ENCODE measurements around the gene UBC.
A peak's percentile ranks its signal among the peaks of the same experiment; 100 is the strongest.

UBC gene

GRCh38 chr12:124865728-124866127, 48.7 kb downstream of the UBC start:
- DNase-seq (ENCODE audit: insufficient read length) (no peak), FAIRE-seq (no peak)
- TF ChIP-seq TAF1 (IDR thresholded peaks at IDR 0.05; ENCODE audit: borderline replicate concordance, low read depth, low read length) (no peak), POLR2AphosphoS5 (IDR thresholded peaks at IDR 0.05; ENCODE audit: low read depth, low read length) (no peak)

GRCh38 chr12:124864326-124864752, 50.1 kb downstream of the UBC start:
- TF ChIP-seq POLR2A (IDR thresholded peaks at IDR 0.05; ENCODE audit: low read depth, low read length): no peak
- no peak for TF ChIP-seq POLR2AphosphoS5 (IDR thresholded peaks at IDR 0.05; ENCODE audit: low read depth, low read length)
- no peak for TF ChIP-seq TAF1 (IDR thresholded peaks at IDR 0.05; ENCODE audit: borderline replicate concordance, low read depth, low read length)
- FAIRE-seq: no peak
- no peak for DNase-seq (ENCODE audit: insufficient read length)

- peak; percentile 96 for DNase-seq (ENCODE audit: insufficient read length)
- peak; percentile 89 for TF ChIP-seq POLR2AphosphoS5 (IDR thresholded peaks at IDR 0.05; ENCODE audit: low read depth, low read length)
- TF ChIP-seq TAF1 (IDR thresholded peaks at IDR 0.05; ENCODE audit: borderline replicate concordance, low read depth, low read length): peak; percentile 51; the same call in 1 of the 2 replicates
- peak; percentile 92 for TF ChIP-seq POLR2A (IDR thresholded peaks at IDR 0.05; ENCODE audit: low read depth, low read length)
- peak; percentile 74 for FAIRE-seq
Measured at GRCh38 chr12:124863416-124864325, 50.8 kb downstream of the UBC start, which contains the start of gene SCARB1. Gene SCARB1 (minus strand): TSS chr12:124863864. CDS start chr12:124863720, 144 bp downstream.

GRCh38 chr12:124862768-124863415, 51.6 kb downstream of the UBC start:
- FAIRE-seq (peak; percentile 78), DNase-seq (ENCODE audit: insufficient read length) (no peak)
- TF ChIP-seq POLR2AphosphoS5 (IDR thresholded peaks at IDR 0.05; ENCODE audit: low read depth, low read length) (no peak), TAF1 (IDR thresholded peaks at IDR 0.05; ENCODE audit: borderline replicate concordance, low read depth, low read length) (no peak), POLR2A (IDR thresholded peaks at IDR 0.05; ENCODE audit: low read depth, low read length) (no peak)

- peak; percentile 70 for FAIRE-seq
- TF ChIP-seq TAF1 (IDR thresholded peaks at IDR 0.05; ENCODE audit: borderline replicate concordance, low read depth, low read length) (no peak), POLR2AphosphoS5 (IDR thresholded peaks at IDR 0.05; ENCODE audit: low read depth, low read length) (no peak), POLR2A (IDR thresholded peaks at IDR 0.05; ENCODE audit: low read depth, low read length) (no peak)
- DNase-seq (ENCODE audit: insufficient read length): no peak
Measured at GRCh38 chr12:124861898-124862676, 52.4 kb downstream of the UBC start.
